Endothelial cell of umbilical vein (primary cell): Measurements from ENCODE around the gene KIAA1614. TPM values are rescaled to one million over a fixed set of nuclear protein-coding genes. Genes with fewer than 3 reads are reported as not detected.

Experiments
- BruUV-seq: library from RNA; stranded (reverse); fragments of 400-500 nt; replicated peaks from 2 replicates; lab custom pipeline; 2021; lab: Mats Ljungman, UMichigan
- CTCF ChIA-PET: fragments of 300-600, 350-600 bp; sonication (Branson Sonifier 250); formaldehyde crosslinking; loops from one replicate; lab custom pipeline; 2021; ENCODE audit warnings: antibody characterized with exemption, inconsistent platforms; lab: Charles Lee
- POLR2A ChIA-PET: fragments of 300-600, 350-600 bp; sonication (Branson Sonifier 250); formaldehyde crosslinking; loops from one replicate; lab custom pipeline; 2021; ENCODE audit warnings: antibody characterized with exemption, inconsistent platforms; lab: Charles Lee
- DNase-seq: peaks from one replicate; pipeline ENCODE4 v3.0.0-alpha.2; 2011; ENCODE audit warnings: low read depth, low spot score
- FAIRE-seq: peaks from 2 replicates; lab custom pipeline; 2011; peaks lifted over from hg19 to GRCh38; lab: Jason Lieb, UNC
- H2AFZ ChIP-seq: 2 replicates; pipeline ENCODE4 v1.6.0; 2012; ENCODE audit warnings: low read depth, low read length, control low read depth, inconsistent platforms
- H3K27ac ChIP-seq: 2 replicates; pipeline ENCODE4 v1.5.1; 2011; ENCODE audit warnings: low read depth, mild to moderate bottlenecking, control low read depth, low read length, moderate library complexity; ENCODE audit not compliant: insufficient read depth
- H3K27me3 ChIP-seq, 2 experiments: 2 replicates each; pipeline versions ENCODE4 v1.6.0 to v1.6.1; 2011; ENCODE audit warnings: low read length in 2 of 2, mixed read lengths in 1 of 2; ENCODE audit not compliant: control insufficient read depth in 2 of 2, insufficient read depth in 2 of 2
- H3K36me3 ChIP-seq, 2 experiments: 2 replicates in 1 of 2; 3 replicates in 1 of 2; pipeline ENCODE4 v1.5.1; 2011; ENCODE audit warnings: low read length in 2 of 2, mild to moderate bottlenecking in 1 of 2, moderate library complexity in 1 of 2; ENCODE audit not compliant: control insufficient read depth in 2 of 2, insufficient read depth in 2 of 2; ENCODE audit errors: extremely low read depth in 1 of 2
- H3K4me1 ChIP-seq: 3 replicates; pipeline ENCODE4 v1.5.1; 2011; ENCODE audit warnings: mild to moderate bottlenecking, low read length; ENCODE audit not compliant: control insufficient read depth, insufficient read depth; ENCODE audit errors: extremely low read depth
- H3K4me2 ChIP-seq: 2 replicates; pipeline ENCODE4 v1.6.1; 2011; ENCODE audit warnings: low read length, control low read depth, mixed read lengths; ENCODE audit not compliant: insufficient read depth
- H3K4me3 ChIP-seq, 3 experiments: fragments of 200-600 bp in 1 of 3; sonication (generic), shearing (Covaris generic) in 1 of 3; replicated peaks in 1 of 3; 2 replicates each; pipeline ENCODE4 v1.5.1; 2011 to 2016; ENCODE audit warnings: control low read depth in 3 of 3, low read length in 3 of 3, mild to moderate bottlenecking in 2 of 3, inconsistent platforms in 1 of 3, low read depth in 1 of 3, moderate library complexity in 1 of 3; ENCODE audit not compliant: insufficient read depth in 1 of 3
- H3K79me2 ChIP-seq: 2 replicates; pipeline ENCODE4 v1.6.0; 2012; ENCODE audit warnings: low read length, inconsistent platforms; ENCODE audit not compliant: control insufficient read depth, insufficient read depth
- H3K9ac ChIP-seq: replicated peaks from 2 replicates; pipeline ENCODE3; 2011; ENCODE audit warnings: low read length, control low read depth; ENCODE audit not compliant: insufficient read depth; ENCODE audit errors: extremely low read depth
- H3K9me1 ChIP-seq: replicated peaks from 3 replicates; pipeline ENCODE4 v1.6.0; 2011; ENCODE audit warnings: mild to moderate bottlenecking, low read length; ENCODE audit not compliant: control insufficient read depth, insufficient read depth; ENCODE audit errors: extremely low read depth
- H3K9me3 ChIP-seq: replicated peaks from 2 replicates; pipeline ENCODE4 v1.5.1; 2012; ENCODE audit warnings: low read length, inconsistent platforms; ENCODE audit not compliant: control insufficient read depth, insufficient read depth
- H4K20me1 ChIP-seq: replicated peaks from 2 replicates; pipeline ENCODE3; 2011; ENCODE audit warnings: mild to moderate bottlenecking, low read length; ENCODE audit not compliant: control insufficient read depth, insufficient read depth; ENCODE audit errors: extremely low read depth
- EZH2 ChIP-seq: IDR thresholded peaks from 2 replicates; pipeline ENCODE4 v1.6.1; 2012; ENCODE audit warnings: borderline replicate concordance, low read depth, mild to moderate bottlenecking, moderate library complexity, low read length, inconsistent platforms; ENCODE audit not compliant: severe bottlenecking
- FOS ChIP-seq: IDR thresholded peaks from 2 replicates; pipeline ENCODE4 v1.6.1; 2011; ENCODE audit warnings: mild to moderate bottlenecking, low read length, moderate library complexity, borderline replicate concordance; ENCODE audit not compliant: insufficient read depth
- GATA2 ChIP-seq: IDR thresholded peaks from 2 replicates; pipeline ENCODE4 v1.7.0; 2011; ENCODE audit warnings: low read depth, mild to moderate bottlenecking, moderate library complexity, mixed read lengths, low read length; ENCODE audit not compliant: insufficient read length, insufficient read depth
- JUN ChIP-seq: IDR thresholded peaks from 2 replicates; pipeline ENCODE4 v1.6.1; 2011; ENCODE audit warnings: borderline replicate concordance, low read depth; ENCODE audit not compliant: insufficient read length, insufficient read depth
- MYC ChIP-seq: IDR thresholded peaks from one replicate; pipeline ENCODE4 v1.6.1; 2011; ENCODE audit warnings: mild to moderate bottlenecking, low read depth, low read length
- POLR2A ChIP-seq: IDR thresholded peaks from 2 replicates; pipeline ENCODE4 v1.6.1; 2012; ENCODE audit warnings: low read depth, mild to moderate bottlenecking, control low read depth, low read length
- POLR2AphosphoS5 ChIP-seq: IDR thresholded peaks from 2 replicates; pipeline ENCODE4 v1.6.1; 2012; ENCODE audit warnings: low read depth, mild to moderate bottlenecking, control low read depth, low read length, moderate library complexity; ENCODE audit not compliant: insufficient read depth
- dilution Hi-C: fragments of 300-500 bp; cut with MboI; formaldehyde crosslinking; loops from one replicate; pipeline ENCODE4 v1.15.0; 2019; ENCODE audit warnings: low sequenced_read_pairs; ENCODE audit not compliant: extremely low pct_ligation_motif_present
- intact Hi-C: fragments of 100-400 bp; cut with micrococcal nuclease; formaldehyde crosslinking; loops from one replicate; pipeline ENCODE4 v1.10.0; 2022
- polyA plus RNA-seq, 4 experiments: library from polyadenylated mRNA; depleted of rRNA in 3 of 4; stranded (reverse) in 3 of 4; unstranded in 1 of 4; fragments of >200 nt; gene quantifications; 2 replicates each; pipeline versions ENCODE4 v1.2.1 to v1.2.3, GENCODE V29; 2011 to 2012; ENCODE audit warnings: missing spikeins in 1 of 4
- total RNA-seq: library from RNA; stranded (reverse); gene quantifications from 2 replicates; pipeline ENCODE4 v1.2.3, GENCODE V29; 2021
- TF ChIP-seq, protein P1 (sequence below), 2 donors: IDR thresholded peaks; 1 replicate in 1 of 2; 2 replicates in 1 of 2; pipeline ENCODE4 v1.5.1; 2011; ENCODE audit warnings: low read length in 2 of 2, mild to moderate bottlenecking in 2 of 2, moderate library complexity in 2 of 2, control low read depth in 1 of 2, inconsistent platforms in 1 of 2, low read depth in 1 of 2; ENCODE audit not compliant: insufficient read depth in 1 of 2; ENCODE audit errors: extremely low read depth in 1 of 2
- TF ChIP-seq, protein P2 (sequence below): IDR thresholded peaks from 2 replicates; pipeline ENCODE4 v1.6.1; 2011; ENCODE audit not compliant: insufficient read depth, insufficient read length

KIAA1614 gene
- total and polyA plus RNA-seq, 2 donors (not counting 3 experiments of a cell fraction or from before 2014, with no cell fraction given) = 1.0 to 2.0 TPM

GRCh38 chr1:180888870-180889269 is 23.8 kb upstream of the KIAA1614 start:
- ChIA-PET CTCF (no interaction called here), POLR2A (no interaction called here)
- no TSS peak for BruUV-seq
- Histone ChIP-seq H3K27ac (no peak overlapping the region), H3K4me1 (peaks cover 2% of the 10 kb centered on the region), H3K79me2 (no peaks in the 10 kb centered on the region), H3K9ac (no peak overlapping the region), H3K4me3 (no peak overlapping the region), H3K27me3 (no peaks in the 10 kb centered on the region), H3K4me2 (no peak overlapping the region), H2AFZ (no peak overlapping the region), H3K9me1 (no peaks in the 10 kb centered on the region), H4K20me1 (no peaks in the 10 kb centered on the region), H3K9me3 (no peaks in the 10 kb centered on the region), H3K36me3 (no peaks in the 10 kb centered on the region)
- dilution Hi-C loops (no loop called here), intact Hi-C loops (no loop called here)
- TF ChIP-seq, protein P1, sequence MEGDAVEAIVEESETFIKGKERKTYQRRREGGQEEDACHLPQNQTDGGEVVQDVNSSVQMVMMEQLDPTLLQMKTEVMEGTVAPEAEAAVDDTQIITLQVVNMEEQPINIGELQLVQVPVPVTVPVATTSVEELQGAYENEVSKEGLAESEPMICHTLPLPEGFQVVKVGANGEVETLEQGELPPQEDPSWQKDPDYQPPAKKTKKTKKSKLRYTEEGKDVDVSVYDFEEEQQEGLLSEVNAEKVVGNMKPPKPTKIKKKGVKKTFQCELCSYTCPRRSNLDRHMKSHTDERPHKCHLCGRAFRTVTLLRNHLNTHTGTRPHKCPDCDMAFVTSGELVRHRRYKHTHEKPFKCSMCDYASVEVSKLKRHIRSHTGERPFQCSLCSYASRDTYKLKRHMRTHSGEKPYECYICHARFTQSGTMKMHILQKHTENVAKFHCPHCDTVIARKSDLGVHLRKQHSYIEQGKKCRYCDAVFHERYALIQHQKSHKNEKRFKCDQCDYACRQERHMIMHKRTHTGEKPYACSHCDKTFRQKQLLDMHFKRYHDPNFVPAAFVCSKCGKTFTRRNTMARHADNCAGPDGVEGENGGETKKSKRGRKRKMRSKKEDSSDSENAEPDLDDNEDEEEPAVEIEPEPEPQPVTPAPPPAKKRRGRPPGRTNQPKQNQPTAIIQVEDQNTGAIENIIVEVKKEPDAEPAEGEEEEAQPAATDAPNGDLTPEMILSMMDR (IDR thresholded peaks at IDR 0.05; ENCODE audit: extremely low read depth in 1 of 2, insufficient read depth in 1 of 2, low read depth in 1 of 2, low read length in 2 of 2) = no peak
- TF ChIP-seq GATA2 (no peak), MYC (no peak), FOS (no peak), POLR2A (no peak), JUN (no peak), EZH2 (no peak), POLR2AphosphoS5 (no peak)
- TF ChIP-seq, protein P2, sequence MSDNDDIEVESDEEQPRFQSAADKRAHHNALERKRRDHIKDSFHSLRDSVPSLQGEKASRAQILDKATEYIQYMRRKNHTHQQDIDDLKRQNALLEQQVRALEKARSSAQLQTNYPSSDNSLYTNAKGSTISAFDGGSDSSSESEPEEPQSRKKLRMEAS = no peak
- FAIRE-seq (no peak), DNase-seq (no peak)
